Naive thymus-derived CD4-positive, alpha-beta T cell (primary cell): ENCODE results near the gene CEP55. TPM values are rescaled to one million over a fixed set of nuclear protein-coding genes. Genes with fewer than 3 reads are reported as not detected.

Source experiments
- polyA plus RNA-seq, 2 donors: library from polyadenylated mRNA; unstranded; fragments of 300-500 nt; fragmentation: Illumina TruSeq; gene quantifications; one replicate each; pipeline ENCODE4 v1.2.3, GENCODE V29; 2021
- total RNA-seq, 6 experiments: library from RNA in 5 of 6; stranded (reverse) in 5 of 6; gene quantifications; 1 replicate in 5 of 6; 2 replicates in 1 of 6; pipeline ENCODE4 v1.2.3 and lab custom pipeline; 2021 to 2026

CEP55 gene
- total and polyA plus RNA-seq, 7 experiments from 2014 or later = 0.54 to 48.6 TPM; not detected in 5

Other genes with a start within 250 kb of the CEP55 start
- gene MYOF, start 14.3 kb upstream of the CEP55 start, total RNA-seq = 10 to 100 TPM in 1 of 5 experiments, 1 to 10 TPM in 3, under 1 TPM in 1; 0.57 to 31.2 (median 1.5) TPM
- gene MYOF, start 14.3 kb upstream of the CEP55 start, polyA plus RNA-seq = not detected
- gene FFAR4, start 70.1 kb downstream of the CEP55 start, total RNA-seq = not detected
- gene FFAR4, start 70.1 kb downstream of the CEP55 start, polyA plus RNA-seq = not detected
- gene RBP4, start 104.6 kb downstream of the CEP55 start, total RNA-seq = not detected
- not detected for gene RBP4, start 104.6 kb downstream of the CEP55 start, polyA plus RNA-seq
- not detected for gene PDE6C, start 115.9 kb downstream of the CEP55 start, total RNA-seq
- not detected for gene PDE6C, start 115.9 kb downstream of the CEP55 start, polyA plus RNA-seq
- 10 to 100 TPM; 15.5 to 31.0 (median 22.7) TPM for gene FRA10AC1, start 206.0 kb downstream of the CEP55 start, total RNA-seq
- 1 to 10 TPM; 4.4 to 6.8 TPM for gene FRA10AC1, start 206.0 kb downstream of the CEP55 start, polyA plus RNA-seq